ENCODE results near the gene FGF12. TPM values are rescaled to one million over a fixed set of nuclear protein-coding genes. Genes with fewer than 3 reads are reported as not detected.

The FGF12 gene
- total RNA-seq, 1 experiment from 2014 or later = 0.07 TPM

DNA sequence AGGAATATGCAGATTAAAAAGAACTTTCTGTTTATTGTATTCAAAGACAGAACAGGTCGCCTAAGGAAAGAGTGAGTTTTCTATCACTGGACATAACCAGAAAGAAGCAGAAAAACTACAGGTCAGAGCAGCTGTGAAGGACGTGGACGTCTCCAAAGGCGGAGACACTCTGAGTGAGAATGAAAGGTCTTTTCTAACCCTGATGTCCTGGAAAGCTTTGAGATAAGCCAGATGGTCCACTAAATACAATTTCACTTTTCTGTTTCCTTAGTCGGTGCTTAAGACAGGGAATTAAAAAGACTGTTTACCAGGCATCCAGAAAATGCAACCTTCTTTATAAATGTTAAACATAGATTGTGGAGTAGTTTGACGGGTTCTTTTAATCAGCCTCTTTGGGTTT lies 360.4 kb downstream of the FGF12 start:
- Histone ChIP-seq H2AFZ (ENCODE audit: low read depth, low read length, poor library complexity, severe bottlenecking) (no peak overlapping the region), H3K36me3 (ENCODE audit: control insufficient read depth in 1 of 2, insufficient read depth in 2 of 2, low read length in 2 of 2) (no peaks in the 10 kb centered on the region), H3K27me3 (ENCODE audit: insufficient read depth, low read length) (peaks cover 83% of the 10 kb centered on the region), H3K9ac (ENCODE audit: low read length) (no peak overlapping the region), H3K4me2 (ENCODE audit: low read length) (no peak overlapping the region), H4K20me1 (ENCODE audit: insufficient read depth) (no peaks in the 10 kb centered on the region), H3K4me3 (replicated peaks in 1 of 2; ENCODE audit: low read depth in 1 of 2, low read length in 2 of 2) (no peak overlapping the region), H3K79me2 (ENCODE audit: insufficient read depth, low read length) (no peaks in the 10 kb centered on the region), H3K4me1 (ENCODE audit: control insufficient read depth in 1 of 2, insufficient read depth in 2 of 2, low read length in 2 of 2) (no peaks in the 10 kb centered on the region), H3K9me2 (ENCODE audit: insufficient read depth) (no peaks in the 10 kb centered on the region), H3K9me3 (ENCODE audit: control insufficient read depth in 1 of 2, insufficient read depth in 1 of 2, low read depth in 1 of 2, low read length in 2 of 2) (no peaks in the 10 kb centered on the region), H3K27ac (ENCODE audit: low read depth, low read length) (no peak overlapping the region)
- TF ChIP-seq RAD21 (IDR thresholded peaks at IDR 0.05; ENCODE audit: low read depth) (no peak), EZH2phosphoT487 (IDR thresholded peaks at IDR 0.05; ENCODE audit: borderline replicate concordance) (no peak), SRF (IDR thresholded peaks at IDR 0.05; ENCODE audit: low read depth) (no peak), FOSL1 (IDR thresholded peaks at IDR 0.05; ENCODE audit: low read depth) (no peak), SP1 (IDR thresholded peaks at IDR 0.05; ENCODE audit: low read depth) (no peak), ELF1 (IDR thresholded peaks at IDR 0.05; ENCODE audit: borderline replicate concordance, low read depth) (no peak), TCF7L2 (IDR thresholded peaks at IDR 0.05; ENCODE audit: borderline replicate concordance, extremely low read depth, insufficient read depth, insufficient read length) (no peak), EGR1 (IDR thresholded peaks at IDR 0.05; ENCODE audit: low read depth) (no peak), SIN3A (IDR thresholded peaks at IDR 0.05; ENCODE audit: low read depth) (no peak), ZNF274 (IDR thresholded peaks at IDR 0.05; ENCODE audit: low read depth, low read length) (no peak), POLR2AphosphoS5 (IDR thresholded peaks at IDR 0.05; ENCODE audit: low read depth, low read length) (no peak), CEBPB (IDR thresholded peaks at IDR 0.05; ENCODE audit: low read depth) (no peak), CBX3 (IDR thresholded peaks at IDR 0.05; ENCODE audit: low read depth) (no peak), ZFX (IDR thresholded peaks at IDR 0.05) (no peak), JUND (IDR thresholded peaks at IDR 0.05) (no peak), EZH2 (IDR thresholded peaks at IDR 0.05) (no peak)
- TF ChIP-seq, protein P1, sequence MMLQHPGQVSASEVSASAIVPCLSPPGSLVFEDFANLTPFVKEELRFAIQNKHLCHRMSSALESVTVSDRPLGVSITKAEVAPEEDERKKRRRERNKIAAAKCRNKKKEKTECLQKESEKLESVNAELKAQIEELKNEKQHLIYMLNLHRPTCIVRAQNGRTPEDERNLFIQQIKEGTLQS (IDR thresholded peaks at IDR 0.05) = no peak
- TF ChIP-seq, protein P2, sequence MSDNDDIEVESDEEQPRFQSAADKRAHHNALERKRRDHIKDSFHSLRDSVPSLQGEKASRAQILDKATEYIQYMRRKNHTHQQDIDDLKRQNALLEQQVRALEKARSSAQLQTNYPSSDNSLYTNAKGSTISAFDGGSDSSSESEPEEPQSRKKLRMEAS (IDR thresholded peaks at IDR 0.05) = no peak
- TF ChIP-seq, protein P3, sequence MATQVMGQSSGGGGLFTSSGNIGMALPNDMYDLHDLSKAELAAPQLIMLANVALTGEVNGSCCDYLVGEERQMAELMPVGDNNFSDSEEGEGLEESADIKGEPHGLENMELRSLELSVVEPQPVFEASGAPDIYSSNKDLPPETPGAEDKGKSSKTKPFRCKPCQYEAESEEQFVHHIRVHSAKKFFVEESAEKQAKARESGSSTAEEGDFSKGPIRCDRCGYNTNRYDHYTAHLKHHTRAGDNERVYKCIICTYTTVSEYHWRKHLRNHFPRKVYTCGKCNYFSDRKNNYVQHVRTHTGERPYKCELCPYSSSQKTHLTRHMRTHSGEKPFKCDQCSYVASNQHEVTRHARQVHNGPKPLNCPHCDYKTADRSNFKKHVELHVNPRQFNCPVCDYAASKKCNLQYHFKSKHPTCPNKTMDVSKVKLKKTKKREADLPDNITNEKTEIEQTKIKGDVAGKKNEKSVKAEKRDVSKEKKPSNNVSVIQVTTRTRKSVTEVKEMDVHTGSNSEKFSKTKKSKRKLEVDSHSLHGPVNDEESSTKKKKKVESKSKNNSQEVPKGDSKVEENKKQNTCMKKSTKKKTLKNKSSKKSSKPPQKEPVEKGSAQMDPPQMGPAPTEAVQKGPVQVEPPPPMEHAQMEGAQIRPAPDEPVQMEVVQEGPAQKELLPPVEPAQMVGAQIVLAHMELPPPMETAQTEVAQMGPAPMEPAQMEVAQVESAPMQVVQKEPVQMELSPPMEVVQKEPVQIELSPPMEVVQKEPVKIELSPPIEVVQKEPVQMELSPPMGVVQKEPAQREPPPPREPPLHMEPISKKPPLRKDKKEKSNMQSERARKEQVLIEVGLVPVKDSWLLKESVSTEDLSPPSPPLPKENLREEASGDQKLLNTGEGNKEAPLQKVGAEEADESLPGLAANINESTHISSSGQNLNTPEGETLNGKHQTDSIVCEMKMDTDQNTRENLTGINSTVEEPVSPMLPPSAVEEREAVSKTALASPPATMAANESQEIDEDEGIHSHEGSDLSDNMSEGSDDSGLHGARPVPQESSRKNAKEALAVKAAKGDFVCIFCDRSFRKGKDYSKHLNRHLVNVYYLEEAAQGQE (IDR thresholded peaks at IDR 0.05; ENCODE audit: low read depth) = no peak
- ChIA-PET POLR2A (no interaction called here), RAD21 (ENCODE audit: low non-redundant PET in 1 of 2, low total read pairs in 2 of 2, uncharacterized antibody in 2 of 2, unreplicated experiment in 2 of 2) (no interaction called here), CTCF (no interaction called here)
- no TSS peak for BruUV-seq (replicated peaks)
- DNase-seq (ENCODE audit: low read depth, low spot score) (no peak), ATAC-seq (no peak)
- intact Hi-C loops (cut with micrococcal nuclease) = no loop called here
